Measurements from ENCODE around the gene ARHGEF39. TPM values are rescaled to one million over a fixed set of nuclear protein-coding genes. Genes with fewer than 3 reads are reported as not detected.

The ARHGEF39 gene
- total RNA-seq, 4 donors from 2014 or later = 0.20 to 4.8 (median 1.0) TPM; not detected in 1

GRCh38 chr9:35667939-35668338 is 2.9 kb upstream of the ARHGEF39 start:
- no peak overlapping the region for H3K4me3 ChIP-seq
- no peaks in the 10 kb centered on the region for H3K9me3 ChIP-seq
- TF ChIP-seq EP300 (IDR thresholded peaks at IDR 0.05) (no peak), POLR2A (IDR thresholded peaks at IDR 0.05) (no peak)
- TF ChIP-seq, protein P1, sequence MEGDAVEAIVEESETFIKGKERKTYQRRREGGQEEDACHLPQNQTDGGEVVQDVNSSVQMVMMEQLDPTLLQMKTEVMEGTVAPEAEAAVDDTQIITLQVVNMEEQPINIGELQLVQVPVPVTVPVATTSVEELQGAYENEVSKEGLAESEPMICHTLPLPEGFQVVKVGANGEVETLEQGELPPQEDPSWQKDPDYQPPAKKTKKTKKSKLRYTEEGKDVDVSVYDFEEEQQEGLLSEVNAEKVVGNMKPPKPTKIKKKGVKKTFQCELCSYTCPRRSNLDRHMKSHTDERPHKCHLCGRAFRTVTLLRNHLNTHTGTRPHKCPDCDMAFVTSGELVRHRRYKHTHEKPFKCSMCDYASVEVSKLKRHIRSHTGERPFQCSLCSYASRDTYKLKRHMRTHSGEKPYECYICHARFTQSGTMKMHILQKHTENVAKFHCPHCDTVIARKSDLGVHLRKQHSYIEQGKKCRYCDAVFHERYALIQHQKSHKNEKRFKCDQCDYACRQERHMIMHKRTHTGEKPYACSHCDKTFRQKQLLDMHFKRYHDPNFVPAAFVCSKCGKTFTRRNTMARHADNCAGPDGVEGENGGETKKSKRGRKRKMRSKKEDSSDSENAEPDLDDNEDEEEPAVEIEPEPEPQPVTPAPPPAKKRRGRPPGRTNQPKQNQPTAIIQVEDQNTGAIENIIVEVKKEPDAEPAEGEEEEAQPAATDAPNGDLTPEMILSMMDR (IDR thresholded peaks at IDR 0.05) = no peak
- H3K27me3 ChIP-seq = no peaks in the 10 kb centered on the region
- no peak overlapping the region for H3K27ac ChIP-seq
- no peak for DNase-seq (ENCODE audit: low spot score in 2 of 2)
- WGBS, 2 donors = 97 to 98% methylated on average over 3 of the region's 3 CpGs
- no peaks in the 10 kb centered on the region for H3K36me3 ChIP-seq
- peaks cover 0 to 12% (median 0%) of the 10 kb centered on the region in 4 donors for H3K4me1 ChIP-seq

DNA sequence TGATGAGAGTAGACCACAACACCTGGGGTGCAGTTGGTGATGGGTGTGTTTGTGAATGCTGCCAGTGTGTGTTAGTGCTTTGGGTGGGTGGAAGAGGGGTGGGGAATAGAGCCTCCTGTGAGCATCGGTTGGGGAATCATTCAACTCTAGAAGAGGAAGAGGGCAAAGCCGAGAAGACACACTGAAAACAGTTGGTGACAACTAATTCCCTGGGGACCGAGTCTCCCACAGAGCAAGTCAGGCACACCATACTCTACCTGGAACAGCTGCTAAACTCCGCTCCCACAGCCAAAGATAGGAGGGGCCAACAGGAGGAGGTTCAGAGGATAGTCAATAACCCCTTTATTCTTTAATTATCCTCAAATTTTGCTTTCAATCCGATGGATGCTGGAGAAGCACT is 1.6 kb upstream of the ARHGEF39 start:
- H3K27ac ChIP-seq = no peak overlapping the region
- no peak for DNase-seq (ENCODE audit: low spot score in 2 of 2)
- H3K27me3 ChIP-seq = no peaks in the 10 kb centered on the region
- 69 to 88% methylated on average over 5 of the region's 5 CpGs for WGBS, 2 donors
- H3K4me1 ChIP-seq = peaks cover 0 to 17% (median 0%) of the 10 kb centered on the region in 4 donors
- H3K4me3 ChIP-seq = no peak overlapping the region
- H3K9me3 ChIP-seq = no peaks in the 10 kb centered on the region
- peaks cover 0 to 4% (median 0%) of the 10 kb centered on the region in 3 donors for H3K36me3 ChIP-seq
- no peak for TF ChIP-seq POLR2A (IDR thresholded peaks at IDR 0.05)

- no peak overlapping the region for H3K4me3 ChIP-seq
- peaks cover 0 to 4% (median 0%) of the 10 kb centered on the region in 3 donors for H3K36me3 ChIP-seq
- no peaks in the 10 kb centered on the region for H3K9me3 ChIP-seq
- no peaks in the 10 kb centered on the region for H3K27me3 ChIP-seq
- H3K4me1 ChIP-seq = peaks cover 0 to 22% (median 0%) of the 10 kb centered on the region in 4 donors
- no peak overlapping the region for H3K27ac ChIP-seq
- TF ChIP-seq, protein P1 (IDR thresholded peaks at IDR 0.05) = no peak
- no peak for TF ChIP-seq EP300 (IDR thresholded peaks at IDR 0.05)
- no peak for TF ChIP-seq POLR2A (IDR thresholded peaks at IDR 0.05)
- DNase-seq (ENCODE audit: low spot score in 2 of 2) = no peak
- WGBS, 2 donors = 34 to 50% methylated on average over 1 of the region's 1 CpG
These were observed 1.1 kb upstream of the ARHGEF39 start for GRCh38 chr9:35666045-35666444.

- H3K27ac ChIP-seq = peak overlapping the region; percentile 11 to 87 (median 53)
- DNase-seq (ENCODE audit: low spot score in 2 of 2) = no peak
- TF ChIP-seq POLR2A (IDR thresholded peaks at IDR 0.05) (no peak), EP300 (IDR thresholded peaks at IDR 0.05) (no peak)
- TF ChIP-seq, protein P1 (IDR thresholded peaks at IDR 0.05) = no peak
- H3K36me3 ChIP-seq = peaks cover 0 to 10% (median 0%) of the 10 kb centered on the region in 3 donors
- no peaks in the 10 kb centered on the region for H3K9me3 ChIP-seq
- 26 to 31% methylated on average over 5 of the region's 5 CpGs for WGBS, 2 donors
- no peaks in the 10 kb centered on the region for H3K27me3 ChIP-seq
- H3K4me3 ChIP-seq = peak overlapping the region; percentile 41 to 60 (median 50)
- H3K4me1 ChIP-seq = peaks cover 0 to 28% (median 0%) of the 10 kb centered on the region in 4 donors
These were observed 450 bp upstream of the ARHGEF39 start for GRCh38 chr9:35665471-35665818.

GRCh38 chr9:35662437-35662836 is 2.6 kb downstream of the ARHGEF39 start:
- WGBS, 2 donors = 83 to 88% methylated on average over 7 of the region's 7 CpGs
- TF ChIP-seq, protein P1 (IDR thresholded peaks at IDR 0.05) = no peak
- TF ChIP-seq POLR2A (IDR thresholded peaks at IDR 0.05) (no peak), EP300 (IDR thresholded peaks at IDR 0.05) (no peak)
- H3K36me3 ChIP-seq = peaks cover 0 to 14% (median 0%) of the 10 kb centered on the region in 3 donors
- no peak for DNase-seq (ENCODE audit: low spot score in 2 of 2)
- H3K4me1 ChIP-seq = peaks cover 0 to 46% (median 8%) of the 10 kb centered on the region in 4 donors
- peak overlapping the region in 2 of 4 donors; percentile 93 to 99 for H3K27ac ChIP-seq
- H3K27me3 ChIP-seq = no peaks in the 10 kb centered on the region
- H3K9me3 ChIP-seq = no peaks in the 10 kb centered on the region
- no peak overlapping the region for H3K4me3 ChIP-seq

Measured in tibial nerve (tissue), 4 donors.